Measurements from ENCODE around the gene PITPNM3.

The PITPNM3 gene

DNA sequence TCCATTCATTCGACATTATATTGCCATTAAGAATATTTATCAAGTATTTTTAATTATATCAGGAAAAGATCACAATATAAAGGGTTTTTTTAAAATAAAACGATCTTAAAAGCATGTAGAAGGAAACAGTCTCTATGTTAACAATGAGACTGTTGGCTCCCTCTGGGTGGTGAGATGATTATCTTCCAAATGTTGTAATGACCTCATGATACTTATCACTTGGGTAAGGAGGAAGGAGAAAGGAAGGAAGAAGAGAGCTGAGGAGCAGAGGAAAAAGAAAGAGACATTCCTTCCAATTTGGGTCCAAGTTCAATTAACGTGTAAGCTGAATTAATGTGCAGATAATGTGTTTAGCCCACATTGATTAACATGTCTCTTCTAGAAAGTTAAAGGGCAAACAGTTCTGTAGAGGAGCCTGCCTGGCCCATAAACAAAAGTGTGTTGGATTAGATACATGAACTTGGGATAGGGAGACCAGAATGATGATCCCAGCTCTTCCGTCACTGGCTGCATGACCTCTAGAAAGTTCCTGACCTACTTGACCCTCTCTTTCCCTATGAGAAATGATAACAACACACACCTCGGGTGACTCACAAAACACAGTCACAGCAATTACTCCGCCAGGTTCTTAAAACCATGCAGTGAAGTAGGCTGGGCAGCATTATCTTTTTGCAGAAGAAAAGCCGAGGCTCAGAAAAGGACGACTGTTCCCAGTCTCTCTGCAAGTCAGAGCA is 80.1 kb downstream of the PITPNM3 start:
- peak; percentile 47 for DNase-seq

DNA sequence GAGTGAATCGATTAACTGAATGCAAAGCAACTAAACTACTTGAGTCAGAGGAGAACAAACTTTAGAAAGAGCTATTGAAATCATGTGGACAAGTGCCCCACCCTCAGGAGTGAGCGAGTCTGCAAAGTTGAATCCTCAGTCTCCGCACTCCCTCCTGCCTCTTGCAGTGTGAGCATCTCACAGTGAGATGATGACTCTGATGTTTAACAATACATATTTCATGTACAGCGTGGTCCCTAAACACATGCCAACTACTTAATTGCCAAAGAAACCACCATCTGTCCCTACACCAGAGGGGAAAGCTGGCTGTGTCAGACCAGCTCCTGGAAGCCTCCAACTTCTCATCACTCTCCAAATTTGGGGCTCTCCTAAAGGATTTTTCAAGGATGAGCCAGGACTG is 80.9 kb downstream of the PITPNM3 start:
- no peak for DNase-seq

GRCh38 chr17:6474906-6475305 is 81.4 kb downstream of the PITPNM3 start:
- DNase-seq: no peak

DNA sequence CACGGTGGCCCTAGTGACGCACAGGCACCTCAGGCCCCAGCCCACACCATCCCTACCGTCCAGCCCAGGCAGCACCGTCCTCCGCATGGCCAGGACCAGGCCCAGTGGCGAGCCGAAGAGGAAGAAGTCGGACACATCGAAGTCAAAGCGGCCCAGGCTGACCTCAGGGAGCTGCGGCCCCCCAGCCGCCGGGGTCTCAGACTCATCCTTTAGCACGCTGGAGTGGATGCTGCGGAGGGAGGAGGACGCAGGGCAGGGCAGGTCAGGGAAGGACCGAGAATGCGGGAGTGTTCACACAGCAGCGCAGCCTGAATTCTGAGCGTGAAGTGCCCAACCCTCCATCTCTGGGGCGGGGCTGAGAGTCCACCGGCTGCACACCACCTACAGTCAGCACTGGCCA is 82.0 kb downstream of the PITPNM3 start:
- DNase-seq: no peak

GRCh38 chr17:6473128-6473767 is 83.1 kb downstream of the PITPNM3 start:
- peak; percentile 75 for DNase-seq

GRCh38 chr17:6472517-6472916 is 83.8 kb downstream of the PITPNM3 start:
- no peak for DNase-seq

DNA sequence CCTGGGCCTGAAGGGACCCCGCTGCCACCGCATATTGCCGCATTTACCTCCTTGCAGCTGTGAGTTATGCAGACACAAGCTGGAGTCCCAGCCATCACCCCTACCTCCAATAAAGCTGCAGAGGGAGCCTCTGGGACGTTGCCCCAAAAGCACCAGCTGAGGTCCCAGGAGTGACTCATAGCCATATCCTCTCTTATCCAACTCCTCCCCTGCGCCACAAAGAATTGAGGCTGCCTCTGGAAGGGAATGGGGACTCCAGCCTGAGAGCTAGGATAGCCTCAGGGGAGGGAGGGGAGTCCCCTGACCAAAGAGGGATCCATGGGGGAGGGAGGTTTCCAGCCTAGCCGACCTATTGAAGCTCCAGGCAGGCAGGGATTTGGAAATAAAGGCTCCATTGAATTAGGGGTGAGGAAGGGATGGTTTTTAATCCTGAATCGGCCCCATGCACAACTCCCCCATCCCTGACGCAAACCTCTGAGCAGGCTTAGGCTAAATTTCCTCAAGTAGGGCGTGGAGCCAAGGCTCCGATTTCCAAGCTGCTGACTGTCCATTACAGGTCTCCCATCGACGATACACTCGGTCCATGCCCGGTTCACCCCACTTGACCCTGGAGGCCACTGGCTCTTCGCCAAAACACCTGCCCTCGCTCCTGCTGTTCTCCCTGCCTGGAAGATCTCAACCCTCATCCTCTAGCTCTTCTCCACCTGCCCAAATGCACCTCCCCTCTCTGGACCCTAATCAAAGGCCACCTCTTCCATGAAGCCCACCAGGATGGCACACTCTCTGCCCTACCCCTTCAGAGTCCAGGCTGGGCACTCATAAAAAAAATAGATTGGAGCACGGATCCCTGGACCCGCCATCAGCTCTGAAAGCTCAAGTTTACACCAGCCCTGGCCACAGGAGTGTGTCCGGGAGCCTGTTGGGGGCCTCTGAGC is 84.6 kb downstream of the PITPNM3 start:
- no peak for DNase-seq

- no peak for DNase-seq
These were observed 85.4 kb downstream of the PITPNM3 start for GRCh38 chr17:6470751-6471521.

GRCh38 chr17:6470146-6470718 is 86.1 kb downstream of the PITPNM3 start:
- no peak for DNase-seq

- DNase-seq: no peak
These were observed 88.1 kb downstream of the PITPNM3 start for GRCh38 chr17:6468051-6468790.

DNA sequence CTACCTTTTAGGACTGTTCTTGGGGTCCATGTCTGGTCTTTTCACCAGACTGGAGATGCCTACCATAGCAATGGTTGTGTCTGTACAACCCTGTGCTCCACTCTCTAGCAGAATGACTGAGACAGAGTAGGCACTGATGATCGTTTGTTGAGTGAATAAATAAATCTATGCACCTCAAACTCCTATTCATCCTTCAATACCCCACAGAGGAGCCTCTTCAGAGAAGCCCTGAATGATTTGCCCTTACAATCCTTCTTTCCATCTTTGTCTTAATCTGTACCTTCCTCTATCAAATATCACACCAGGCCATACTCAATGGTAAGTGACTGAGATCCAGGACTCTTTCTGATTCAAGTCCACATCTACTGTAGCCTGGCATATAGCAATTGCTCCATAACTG is 88.8 kb downstream of the PITPNM3 start:
- no peak for DNase-seq

DNA sequence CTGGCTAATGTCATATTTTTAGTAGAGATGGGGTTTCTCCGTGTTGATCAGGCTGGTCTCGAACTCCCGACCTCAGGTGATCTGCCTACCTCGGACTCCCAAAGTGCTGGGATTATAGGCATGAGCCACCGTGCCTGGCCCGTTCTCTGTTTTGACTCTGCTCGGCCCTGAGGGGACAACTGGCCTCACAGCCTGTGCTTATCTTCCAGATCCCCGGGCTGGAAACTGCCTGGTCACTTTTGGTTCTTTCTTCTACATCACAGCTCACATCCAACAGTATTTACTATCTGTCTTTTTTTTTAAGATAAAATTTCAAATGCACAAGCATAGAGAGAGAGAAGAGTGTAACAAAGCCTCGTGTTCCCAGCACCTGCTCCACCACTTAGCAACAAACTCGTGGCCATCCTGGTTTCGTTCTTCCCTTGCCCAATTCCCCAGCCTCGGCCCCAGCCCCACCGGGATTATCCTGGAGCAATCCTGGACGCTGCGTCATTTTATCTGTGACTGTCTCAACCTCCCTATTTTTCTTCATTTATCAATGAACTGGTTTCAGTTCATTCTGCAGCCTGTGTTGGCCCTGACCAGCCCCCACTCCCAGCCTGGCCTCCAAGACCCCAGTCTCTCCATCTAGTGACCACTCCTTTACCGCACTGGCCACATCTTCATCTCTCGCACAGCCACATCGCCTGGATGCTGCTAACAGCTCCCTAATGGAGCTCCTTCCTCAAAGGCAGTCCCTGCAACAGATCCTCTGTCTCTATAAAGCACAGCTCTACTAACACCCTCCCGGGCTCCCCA is 91.0 kb downstream of the PITPNM3 start:
- no peak for DNase-seq

GRCh38 chr17:6464446-6465041 is 91.8 kb downstream of the PITPNM3 start:
- DNase-seq: no peak

GRCh38 chr17:6463616-6464445 is 92.5 kb downstream of the PITPNM3 start:
- DNase-seq: no peak

- no peak for DNase-seq
These were observed 93.7 kb downstream of the PITPNM3 start for GRCh38 chr17:6462692-6463091.

DNA sequence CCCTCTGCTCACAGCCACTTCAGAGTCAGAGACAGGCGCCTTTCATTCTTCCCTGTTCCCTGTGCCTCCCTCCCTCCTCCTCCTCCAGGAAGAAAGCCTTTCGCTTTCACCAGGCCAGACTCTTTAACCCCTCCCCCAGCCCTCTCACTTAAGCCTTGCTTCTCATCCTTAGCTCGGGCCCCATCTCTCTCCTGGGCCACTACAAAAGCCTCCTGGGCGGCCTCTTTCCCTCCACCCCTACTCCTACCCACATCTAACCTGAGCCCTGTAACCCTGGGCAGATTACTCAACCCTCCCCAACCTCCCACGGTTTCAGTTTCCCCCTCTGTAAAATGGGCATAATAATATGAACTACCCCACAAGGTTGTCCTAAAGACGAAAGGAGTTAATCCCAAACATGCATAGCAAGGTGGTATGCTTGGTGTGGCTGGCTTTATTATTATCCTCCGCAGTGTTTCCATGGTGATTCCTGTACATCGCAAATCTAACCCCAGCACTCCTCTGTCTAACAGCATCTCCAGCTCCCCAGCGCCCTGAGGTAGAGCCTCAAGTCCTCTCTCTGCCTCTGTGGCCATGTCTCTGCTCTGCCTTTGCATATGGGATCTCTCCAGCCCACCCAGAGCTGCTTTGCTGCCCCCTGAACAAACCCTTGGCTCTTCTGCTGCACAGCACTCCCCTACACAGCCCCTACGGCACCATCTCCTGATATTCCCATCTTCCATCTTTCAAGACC is 94.4 kb downstream of the PITPNM3 start:
- no peak for DNase-seq

GRCh38 chr17:6461246-6461645 is 95.1 kb downstream of the PITPNM3 start:
- DNase-seq: no peak

DNA sequence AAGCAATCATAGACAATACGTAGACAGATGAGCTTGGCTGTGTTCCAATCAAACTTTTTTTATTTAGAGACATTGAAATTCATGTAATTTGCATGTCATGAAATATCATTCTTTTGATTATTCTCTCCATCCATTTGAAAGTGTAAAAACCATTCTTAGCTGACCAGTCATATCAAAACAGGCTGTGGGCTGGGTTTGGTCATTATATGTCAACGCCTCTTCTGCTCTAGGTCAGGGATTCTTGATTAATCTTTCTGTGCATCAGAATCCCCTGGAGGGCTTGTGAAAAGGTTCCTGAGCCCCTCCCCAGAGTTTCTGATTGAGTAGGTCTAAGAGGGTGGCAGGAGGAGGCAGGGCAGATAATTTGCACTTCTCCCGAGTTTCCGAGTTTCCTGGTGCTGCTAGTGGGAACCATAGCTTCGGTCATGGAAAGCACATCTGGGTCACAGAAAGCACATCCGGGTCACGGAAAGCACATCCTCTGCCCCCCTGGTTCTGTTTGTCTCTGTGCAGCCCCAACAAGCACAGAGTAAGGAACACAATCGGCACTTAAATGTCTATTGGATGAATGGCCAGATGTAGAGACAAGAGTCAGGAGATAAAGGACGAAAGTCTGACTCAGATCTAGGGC is 95.7 kb downstream of the PITPNM3 start:
- no peak for DNase-seq

Data from hematopoietic multipotent progenitor cell treated with erythropoietin and hydrocortisone succinate and interleukin-3 and kit ligand, for 4 days (in vitro differentiated cells).